NCI-H2196 treated with DMSO at 0.1 percent for 48 hours (cell line): ENCODE measurements around the gene IMPDH2.

Experiments
- DNase-seq: peaks from one replicate; lab custom pipeline; 2025; ENCODE audit not compliant: unreplicated experiment; lab: John Stamatoyannopoulos, UW

Gene IMPDH2

GRCh38 chr3:49007068-49007770, 22.0 kb downstream of the IMPDH2 start, which contains the start of gene WDR6:
Gene WDR6, plus strand, starts transcription at chr3:49007391. Its CDS starts 41 bp downstream, at chr3:49007432.
- peak; percentile 75 for DNase-seq

GRCh38 chr3:49006408-49007067, 22.7 kb downstream of the IMPDH2 start:
- no peak for DNase-seq

GRCh38 chr3:49005998-49006397, 23.2 kb downstream of the IMPDH2 start:
- no peak for DNase-seq

- no peak for DNase-seq
Measured at GRCh38 chr3:49005303-49005680, 23.9 kb downstream of the IMPDH2 start.

- DNase-seq: no peak
Measured at GRCh38 chr3:49004352-49005302, 24.6 kb downstream of the IMPDH2 start.

- DNase-seq: no peak
Measured at GRCh38 chr3:49001155-49001554, 28.0 kb downstream of the IMPDH2 start.

GRCh38 chr3:48999085-48999858, 29.9 kb downstream of the IMPDH2 start:
- DNase-seq: no peak

- peak; percentile 16 for DNase-seq
Measured at GRCh38 chr3:48997714-48998637, 31.2 kb downstream of the IMPDH2 start.

- DNase-seq: no peak
Measured at GRCh38 chr3:48997102-48997635, 32.0 kb downstream of the IMPDH2 start.

- no peak for DNase-seq
Measured at GRCh38 chr3:48996640-48997039, 32.6 kb downstream of the IMPDH2 start.

- no peak for DNase-seq
Measured at GRCh38 chr3:48993834-48994233, 35.4 kb downstream of the IMPDH2 start.

GRCh38 chr3:48991851-48992545, 37.2 kb downstream of the IMPDH2 start:
- DNase-seq: no peak

- DNase-seq: no peak
Measured at GRCh38 chr3:48990636-48991469, 38.3 kb downstream of the IMPDH2 start.

GRCh38 chr3:48989796-48990635, 39.2 kb downstream of the IMPDH2 start, which contains the start of gene P4HTM:
Gene P4HTM, plus strand, starts transcription at chr3:48990241. Its CDS starts 16 bp downstream, at chr3:48990257.
- no peak for DNase-seq

GRCh38 chr3:48989126-48989795, 39.9 kb downstream of the IMPDH2 start:
- DNase-seq: no peak

- no peak for DNase-seq
Measured at GRCh38 chr3:48985831-48986376, 43.3 kb downstream of the IMPDH2 start.
